Measurements from ENCODE around the gene C2orf81.
A peak's percentile ranks its signal among the peaks of the same experiment; 100 is the strongest.
"Not testable (repeated sequence)": the region's sequence is repeated elsewhere in the genome, so short reads cannot be mapped to it uniquely, and the experiment has no call there.

Gene C2orf81

DNA sequence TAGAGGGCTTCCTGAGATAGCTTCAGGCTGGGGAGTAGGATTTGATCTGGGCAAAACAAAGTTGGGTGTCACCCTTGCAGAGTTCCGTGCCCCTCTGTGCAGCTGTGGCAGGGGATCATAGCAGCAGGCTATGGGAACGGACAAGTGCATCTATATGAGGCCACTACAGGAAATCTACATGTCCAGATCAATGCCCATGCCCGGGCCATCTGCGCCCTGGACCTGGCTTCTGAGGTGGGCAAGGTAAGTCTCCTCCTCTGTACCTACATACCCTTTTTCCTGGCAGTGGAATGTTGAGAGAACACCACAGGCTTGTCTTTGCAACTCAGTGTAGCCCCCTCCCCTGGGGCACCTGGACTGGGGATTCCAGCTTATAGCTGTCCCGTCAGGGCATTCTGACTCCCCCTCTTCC lies 3.6 kb upstream of the C2orf81 start:
- TF ChIP-seq CTCF (IDR thresholded peaks at IDR 0.05; ENCODE audit: low read depth, low read length) = no peak
- in situ Hi-C loops (cut with HindIII; ENCODE audit: low sequenced_read_pairs) = no loop called here
- H3K4me3 ChIP-seq (ENCODE audit: low read depth, low read length) = no peak overlapping the region
- DNase-seq (ENCODE audit: low read depth, low spot score) = no peak

DNA sequence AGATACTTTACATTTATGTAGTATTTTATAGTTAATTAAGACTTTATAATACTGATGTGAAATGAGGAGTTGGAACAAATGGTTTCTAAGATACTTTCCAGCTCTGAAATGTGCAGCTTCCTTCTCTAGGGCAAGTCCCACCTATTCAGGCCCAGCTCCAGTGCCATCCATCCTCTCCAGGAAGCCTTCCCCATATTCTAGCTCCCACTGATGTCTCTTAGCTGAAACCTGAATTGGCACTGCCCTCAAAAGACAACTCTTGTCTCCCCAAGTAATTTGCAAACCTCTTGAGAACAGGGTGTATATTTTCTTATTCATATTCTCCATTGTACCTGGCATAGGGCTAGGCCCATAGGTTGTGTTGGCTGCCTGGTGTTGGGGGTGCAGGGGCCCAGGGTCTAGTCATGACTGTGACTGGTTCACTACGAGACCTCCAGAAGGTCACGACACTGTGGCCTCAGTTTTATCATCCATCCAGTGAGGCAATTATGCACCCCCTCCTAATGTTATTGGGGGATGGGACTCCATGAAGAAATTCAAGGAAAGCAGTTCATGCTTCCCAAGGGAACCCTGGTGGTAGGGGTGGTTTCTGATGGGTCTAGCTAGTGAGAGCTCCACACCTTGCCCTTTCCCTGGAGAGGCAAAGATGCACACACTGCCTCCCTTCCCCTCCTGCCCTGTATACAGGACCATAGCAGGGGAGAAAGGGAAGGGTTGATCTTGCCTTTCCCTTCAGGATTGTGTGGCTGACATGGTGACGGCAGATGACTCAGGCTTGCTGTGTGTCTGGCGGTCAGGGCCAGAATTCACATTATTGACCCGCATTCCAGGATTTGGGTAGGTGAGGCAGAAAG lies 2.9 kb upstream of the C2orf81 start:
- in situ Hi-C loops (cut with HindIII; ENCODE audit: low sequenced_read_pairs) = no loop called here
- H3K4me3 ChIP-seq (ENCODE audit: low read depth, low read length) = no peak overlapping the region
- no peak for TF ChIP-seq CTCF (IDR thresholded peaks at IDR 0.05; ENCODE audit: low read depth, low read length)
- no peak for DNase-seq (ENCODE audit: low read depth, low spot score)

DNA sequence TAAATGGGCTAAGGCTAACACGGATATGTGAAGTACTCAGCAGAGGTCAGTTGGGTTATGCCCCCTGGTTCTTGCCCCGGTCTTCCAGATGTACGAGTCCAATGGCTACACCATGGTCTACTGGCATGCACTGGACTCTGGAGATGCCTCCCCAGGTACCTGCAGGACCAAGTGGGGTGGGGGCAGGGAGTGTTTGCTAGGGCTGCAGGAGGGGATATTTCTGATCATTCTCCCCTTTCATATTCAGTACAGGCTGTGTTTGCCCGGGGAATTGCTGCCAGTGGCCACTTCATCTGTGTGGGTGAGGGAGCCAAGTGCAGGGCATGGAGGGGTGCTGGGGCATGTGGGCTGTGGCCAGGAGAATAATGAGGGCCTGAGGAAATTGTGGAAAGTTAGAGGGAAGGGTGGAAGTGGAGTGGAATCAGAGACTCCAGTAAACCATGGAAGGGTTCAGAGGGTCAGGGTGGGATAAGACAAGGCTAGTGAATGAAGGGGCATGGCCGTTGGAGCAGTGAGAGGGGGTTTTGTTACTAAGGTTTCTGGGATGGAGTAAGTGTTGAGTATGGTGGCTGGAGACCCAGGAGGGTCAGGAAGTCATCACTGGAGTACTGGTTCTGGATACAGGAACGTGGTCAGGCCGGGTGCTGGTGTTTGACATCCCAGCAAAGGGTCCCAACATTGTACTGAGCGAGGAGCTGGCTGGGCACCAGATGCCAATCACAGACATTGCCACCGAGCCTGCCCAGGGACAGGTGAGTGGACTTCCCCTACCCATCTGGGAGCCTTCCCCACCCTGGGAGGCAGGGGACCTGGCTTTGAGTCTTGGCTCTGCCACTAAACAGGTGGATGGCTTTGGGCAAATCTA lies 2.0 kb upstream of the C2orf81 start:
- in situ Hi-C loops (cut with HindIII; ENCODE audit: low sequenced_read_pairs) = no loop called here
- no peak overlapping the region for H3K4me3 ChIP-seq (ENCODE audit: low read depth, low read length)
- no peak for DNase-seq (ENCODE audit: low read depth, low spot score)
- TF ChIP-seq CTCF (IDR thresholded peaks at IDR 0.05; ENCODE audit: low read depth, low read length) = no peak

GRCh38 chr2:74420443-74421103 lies 846 bp downstream of the C2orf81 start:
- in situ Hi-C loops (cut with HindIII; ENCODE audit: low sequenced_read_pairs); DNase-seq (ENCODE audit: low read depth, low spot score): not testable (repeated sequence)
- peak overlapping the region; percentile 84 for H3K4me3 ChIP-seq (ENCODE audit: low read depth, low read length)

DNA sequence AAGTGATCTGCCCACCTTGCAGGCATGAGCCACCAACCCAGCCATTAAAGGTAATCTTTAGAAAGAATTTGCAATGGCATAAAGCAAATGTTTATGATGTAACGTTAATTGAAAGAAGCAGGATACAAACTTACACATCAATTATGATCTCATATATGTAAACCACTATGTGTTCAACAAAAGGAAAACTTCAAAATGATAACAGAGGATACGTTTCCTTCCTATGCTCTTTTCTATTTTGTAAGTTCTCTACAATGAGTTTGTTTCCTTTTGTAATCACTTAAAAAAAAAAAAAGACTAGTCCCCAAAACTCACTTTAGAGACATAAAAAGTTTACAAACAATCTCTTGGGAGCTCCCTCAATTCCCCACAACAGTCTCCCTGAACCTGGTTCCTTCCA lies 1.4 kb downstream of the C2orf81 start:
- no peak for TF ChIP-seq CTCF (IDR thresholded peaks at IDR 0.05; ENCODE audit: low read depth, low read length)
- no peak overlapping the region for H3K4me3 ChIP-seq (ENCODE audit: low read depth, low read length)
- no peak for DNase-seq (ENCODE audit: low read depth, low spot score)
- in situ Hi-C loops (cut with HindIII; ENCODE audit: low sequenced_read_pairs) = no loop called here

DNA sequence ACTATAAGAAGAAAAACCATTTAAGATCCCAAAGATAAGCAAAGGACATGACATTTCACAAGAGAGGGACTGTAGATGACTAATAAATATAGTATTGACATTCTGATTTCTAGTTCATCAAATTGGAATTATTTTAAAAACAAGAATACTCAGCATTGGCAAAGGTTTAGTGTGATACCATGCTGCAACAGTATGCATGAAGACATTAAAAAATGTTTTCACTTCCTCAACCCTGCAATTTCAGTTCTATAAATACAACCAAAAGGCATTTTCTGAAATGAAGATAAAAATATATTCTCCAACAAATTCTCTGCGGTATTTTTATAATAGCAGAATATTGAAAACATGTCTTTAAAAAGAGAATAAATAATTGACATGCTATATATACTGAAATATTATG lies 2.1 kb downstream of the C2orf81 start:
- no peak overlapping the region for H3K4me3 ChIP-seq (ENCODE audit: low read depth, low read length)
- in situ Hi-C loops (cut with HindIII; ENCODE audit: low sequenced_read_pairs) = no loop called here
- DNase-seq (ENCODE audit: low read depth, low spot score) = no peak
- no peak for TF ChIP-seq CTCF (IDR thresholded peaks at IDR 0.05; ENCODE audit: low read depth, low read length)
